GM12892 (cell line): ENCODE measurements around the gene BHLHE40.

Source experiments
- POLR2A ChIP-seq: IDR thresholded peaks from 2 replicates; pipeline ENCODE4 v1.6.1; 2011; ENCODE audit warnings: low read depth, low read length, control low read depth
- POLR2AphosphoS5 ChIP-seq: IDR thresholded peaks from 2 replicates; pipeline ENCODE4 v1.6.1; 2011; ENCODE audit warnings: low read depth, low read length, control low read depth

- TF ChIP-seq POLR2A (no peak), POLR2AphosphoS5 (no peak)
Measured at GRCh38 chr3:5022966-5023776, 43.9 kb downstream of the BHLHE40 start.
